ENCODE measurements around the gene CEP83. TPM values are rescaled to one million over a fixed set of nuclear protein-coding genes. Genes with fewer than 3 reads are reported as not detected.

CEP83 gene
- polyA plus RNA-seq, 1 donor (not counting 4 experiments of a cell fraction or from before 2014, with no cell fraction given): 9.5 TPM

GRCh38 chr12:94435511-94435927, 24.1 kb downstream of the CEP83 start:
- no peak for TF ChIP-seq CTCF (optimal IDR thresholded peaks at IDR 0.05 in 1 of 3, IDR thresholded peaks at IDR 0.05 in 1 of 3, conservative IDR thresholded peaks at IDR 0.05 in 1 of 3; ENCODE audit: extremely low read depth in 1 of 3, insufficient read depth in 2 of 3, low read length in 3 of 3)
- TF ChIP-seq EZH2 (IDR thresholded peaks at IDR 0.05; ENCODE audit: low read length): no peak
- FAIRE-seq: no peak
- no peak overlapping the region for H3K4me3 ChIP-seq (ENCODE audit: control insufficient read depth in 2 of 3, extremely low read depth in 1 of 3, insufficient read depth in 2 of 3, low read depth in 1 of 3, low read length in 3 of 3)
- H3K4me2 ChIP-seq (ENCODE audit: control insufficient read depth, extremely low read depth, insufficient read depth, low read depth, low read length): no peak overlapping the region
- no peaks in the 10 kb centered on the region for H3K27me3 ChIP-seq (ENCODE audit: control insufficient read depth, extremely low read depth, insufficient read depth, low read length)
- H2AFZ ChIP-seq (ENCODE audit: control insufficient read depth, low read length): no peak overlapping the region
- no peaks in the 10 kb centered on the region for H3K9me1 ChIP-seq (ENCODE audit: control insufficient read depth, extremely low read depth, insufficient read depth, low read length)
- H4K20me1 ChIP-seq (ENCODE audit: control insufficient read depth, extremely low read depth, insufficient read depth, low read length): no peaks in the 10 kb centered on the region
- no peak overlapping the region for H3K9ac ChIP-seq (ENCODE audit: control insufficient read depth, extremely low read depth, insufficient read depth, low read length)
- H3K27ac ChIP-seq (ENCODE audit: control insufficient read depth, insufficient read depth, low read length): no peak overlapping the region
- no peak for DNase-seq (ENCODE audit: low read depth, low spot score)
- peaks cover 22% of the 10 kb centered on the region for H3K79me2 ChIP-seq (ENCODE audit: control insufficient read depth, insufficient read depth, low read length)
- H3K4me1 ChIP-seq (ENCODE audit: control insufficient read depth, extremely low read depth, insufficient read depth, low read length): no peaks in the 10 kb centered on the region
- dilution Hi-C loops (cut with MboI; ENCODE audit: extremely low pct_ligation_motif_present, low sequenced_read_pairs): no loop called here
- H3K36me3 ChIP-seq (ENCODE audit: control insufficient read depth in 2 of 2, extremely low read depth in 1 of 2, insufficient read depth in 2 of 2, low read length in 2 of 2): no peaks in the 10 kb centered on the region
- no peaks in the 10 kb centered on the region for H3K9me3 ChIP-seq (ENCODE audit: control insufficient read depth, low read depth, low read length)

DNA sequence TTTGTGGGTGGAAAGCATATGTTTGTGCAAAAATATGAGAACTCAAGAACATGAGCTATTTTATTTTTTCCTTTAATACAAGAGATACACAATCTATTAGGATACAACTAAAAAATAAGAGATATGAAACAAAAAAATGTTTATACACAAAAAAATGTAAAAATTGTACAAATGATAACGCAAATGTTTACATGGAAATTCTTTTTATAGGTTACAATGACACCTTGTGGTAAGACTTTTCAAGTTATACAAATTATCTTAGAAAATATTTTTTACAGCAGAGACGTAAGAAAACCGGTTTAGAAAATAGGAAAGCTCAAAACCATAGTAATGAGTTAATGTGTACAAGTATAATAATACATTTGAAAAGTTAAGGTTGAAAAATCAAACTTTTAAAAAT, 25.5 kb downstream of the CEP83 start:
- DNase-seq (ENCODE audit: low read depth, low spot score): no peak
- Histone ChIP-seq H3K27me3 (ENCODE audit: control insufficient read depth, extremely low read depth, insufficient read depth, low read length) (no peaks in the 10 kb centered on the region), H3K36me3 (ENCODE audit: control insufficient read depth in 2 of 2, extremely low read depth in 1 of 2, insufficient read depth in 2 of 2, low read length in 2 of 2) (no peaks in the 10 kb centered on the region), H3K9me3 (ENCODE audit: control insufficient read depth, low read depth, low read length) (no peaks in the 10 kb centered on the region), H3K4me1 (ENCODE audit: control insufficient read depth, extremely low read depth, insufficient read depth, low read length) (no peaks in the 10 kb centered on the region), H3K4me2 (ENCODE audit: control insufficient read depth, extremely low read depth, insufficient read depth, low read depth, low read length) (no peak overlapping the region), H3K9ac (ENCODE audit: control insufficient read depth, extremely low read depth, insufficient read depth, low read length) (no peak overlapping the region), H3K27ac (ENCODE audit: control insufficient read depth, insufficient read depth, low read length) (no peak overlapping the region), H3K9me1 (ENCODE audit: control insufficient read depth, extremely low read depth, insufficient read depth, low read length) (no peaks in the 10 kb centered on the region), H2AFZ (ENCODE audit: control insufficient read depth, low read length) (no peak overlapping the region), H3K4me3 (ENCODE audit: control insufficient read depth in 2 of 3, extremely low read depth in 1 of 3, insufficient read depth in 2 of 3, low read depth in 1 of 3, low read length in 3 of 3) (no peak overlapping the region), H3K79me2 (ENCODE audit: control insufficient read depth, insufficient read depth, low read length) (peaks cover 26% of the 10 kb centered on the region), H4K20me1 (ENCODE audit: control insufficient read depth, extremely low read depth, insufficient read depth, low read length) (no peaks in the 10 kb centered on the region)
- FAIRE-seq: no peak
- TF ChIP-seq EZH2 (IDR thresholded peaks at IDR 0.05; ENCODE audit: low read length): no peak
- dilution Hi-C loops (cut with MboI; ENCODE audit: extremely low pct_ligation_motif_present, low sequenced_read_pairs): no loop called here

DNA sequence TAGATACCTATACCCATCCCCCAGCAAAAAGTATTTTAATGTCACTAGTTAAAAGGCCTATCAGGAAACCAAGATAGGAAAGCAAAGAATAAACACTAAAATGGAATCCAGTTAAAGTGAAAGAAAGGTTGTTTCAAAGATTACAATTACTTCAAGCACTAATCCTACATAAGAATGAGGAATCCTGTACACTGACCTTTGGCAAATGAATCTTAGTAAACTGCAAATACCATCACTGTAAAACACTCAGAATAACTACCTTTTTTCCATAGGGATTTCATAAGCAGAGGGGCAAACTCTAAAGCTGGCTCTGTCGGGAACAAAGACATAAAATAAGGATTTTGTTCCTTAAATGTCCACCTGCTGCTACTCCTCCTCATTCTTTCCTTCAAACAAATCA, 25.9 kb downstream of the CEP83 start:
- no peak for TF ChIP-seq CTCF (optimal IDR thresholded peaks at IDR 0.05 in 1 of 3, IDR thresholded peaks at IDR 0.05 in 1 of 3, conservative IDR thresholded peaks at IDR 0.05 in 1 of 3; ENCODE audit: extremely low read depth in 1 of 3, insufficient read depth in 2 of 3, low read length in 3 of 3)
- TF ChIP-seq EZH2 (IDR thresholded peaks at IDR 0.05; ENCODE audit: low read length): no peak
- no peaks in the 10 kb centered on the region for H3K9me1 ChIP-seq (ENCODE audit: control insufficient read depth, extremely low read depth, insufficient read depth, low read length)
- no peak overlapping the region for H3K9ac ChIP-seq (ENCODE audit: control insufficient read depth, extremely low read depth, insufficient read depth, low read length)
- FAIRE-seq: no peak
- no peaks in the 10 kb centered on the region for H3K4me1 ChIP-seq (ENCODE audit: control insufficient read depth, extremely low read depth, insufficient read depth, low read length)
- dilution Hi-C loops (cut with MboI; ENCODE audit: extremely low pct_ligation_motif_present, low sequenced_read_pairs): no loop called here
- H3K27me3 ChIP-seq (ENCODE audit: control insufficient read depth, extremely low read depth, insufficient read depth, low read length): no peaks in the 10 kb centered on the region
- no peak for DNase-seq (ENCODE audit: low read depth, low spot score)
- H3K4me3 ChIP-seq (ENCODE audit: control insufficient read depth in 2 of 3, extremely low read depth in 1 of 3, insufficient read depth in 2 of 3, low read depth in 1 of 3, low read length in 3 of 3): no peak overlapping the region
- no peak overlapping the region for H3K27ac ChIP-seq (ENCODE audit: control insufficient read depth, insufficient read depth, low read length)
- no peak overlapping the region for H3K4me2 ChIP-seq (ENCODE audit: control insufficient read depth, extremely low read depth, insufficient read depth, low read depth, low read length)
- peaks cover 24% of the 10 kb centered on the region for H3K79me2 ChIP-seq (ENCODE audit: control insufficient read depth, insufficient read depth, low read length)
- no peaks in the 10 kb centered on the region for H3K36me3 ChIP-seq (ENCODE audit: control insufficient read depth in 2 of 2, extremely low read depth in 1 of 2, insufficient read depth in 2 of 2, low read length in 2 of 2)
- no peak overlapping the region for H2AFZ ChIP-seq (ENCODE audit: control insufficient read depth, low read length)
- no peaks in the 10 kb centered on the region for H3K9me3 ChIP-seq (ENCODE audit: control insufficient read depth, low read depth, low read length)
- no peaks in the 10 kb centered on the region for H4K20me1 ChIP-seq (ENCODE audit: control insufficient read depth, extremely low read depth, insufficient read depth, low read length)
